H1 (cell line): ENCODE measurements around the gene ANO9. TPM values are rescaled to one million over a fixed set of nuclear protein-coding genes. Genes with fewer than 3 reads are reported as not detected.

Experiments
- CTCF ChIA-PET: fragments of 300-600 bp; sonication (Branson Sonifier 250); formaldehyde crosslinking; loops from one replicate; lab custom pipeline; 2021; ENCODE audit not compliant: partially characterized antibody; lab: Charles Lee
- POLR2A ChIA-PET: fragments of 300-600 bp; sonication (Branson Sonifier 250); formaldehyde crosslinking; loops from one replicate; lab custom pipeline; 2021; ENCODE audit warnings: inconsistent platforms; ENCODE audit not compliant: partially characterized antibody; lab: Charles Lee
- DNase-seq, 2 experiments: peaks; one replicate each; pipeline versions ENCODE4 v3.0.0 to v3.0.0-alpha.2; 2010 to 2022; ENCODE audit warnings: low spot score in 2 of 2, low read depth in 1 of 2, mixed read lengths in 1 of 2
- FAIRE-seq: peaks from 2 replicates; lab custom pipeline; 2011; peaks lifted over from hg19 to GRCh38; lab: Jason Lieb, UNC
- H2AFZ ChIP-seq: 2 replicates; pipeline ENCODE4 v1.8.1; 2012; ENCODE audit warnings: low read length, inconsistent platforms
- H2AK5ac ChIP-seq: 2 replicates; pipeline ENCODE4 v1.6.1; 2013; ENCODE audit warnings: low read depth, low read length
- H2BK120ac ChIP-seq: replicated peaks from 2 replicates; pipeline ENCODE3; 2013; ENCODE audit warnings: low read depth, low read length, inconsistent platforms
- H2BK12ac ChIP-seq: 2 replicates; pipeline ENCODE4 v1.6.1; 2013; ENCODE audit warnings: low read depth, low read length
- H2BK15ac ChIP-seq: 2 replicates; pipeline ENCODE4 v1.6.1; 2013; ENCODE audit warnings: low read length
- H2BK20ac ChIP-seq: 2 replicates; pipeline ENCODE4 v1.6.1; 2013; ENCODE audit warnings: low read length
- H2BK5ac ChIP-seq: 2 replicates; pipeline ENCODE4 v1.6.1; 2013; ENCODE audit warnings: low read depth, low read length
- H3K14ac ChIP-seq: 2 replicates; pipeline ENCODE4 v1.6.1; 2013; ENCODE audit warnings: inconsistent platforms; ENCODE audit not compliant: insufficient read length
- H3K18ac ChIP-seq: 2 replicates; pipeline ENCODE4 v1.6.1; 2013; ENCODE audit warnings: low read length; ENCODE audit errors: extremely low read depth
- H3K23ac ChIP-seq: 2 replicates; pipeline ENCODE4 v1.6.1; 2013; ENCODE audit warnings: inconsistent platforms; ENCODE audit not compliant: insufficient read length
- H3K23me2 ChIP-seq: 2 replicates; pipeline ENCODE4 v1.6.1; 2013; ENCODE audit warnings: low read depth, low read length
- H3K27ac ChIP-seq: 2 replicates; pipeline ENCODE4 v1.6.1; 2011; ENCODE audit warnings: low read depth, low read length, inconsistent platforms
- H3K27me3 ChIP-seq, 4 experiments: replicated peaks in 1 of 4; 1 replicate in 1 of 4; 2 replicates in 3 of 4; pipeline versions ENCODE4 v1.6.1 to v1.8.1; 2011 to 2013; ENCODE audit warnings: low read length in 3 of 4, mild to moderate bottlenecking in 3 of 4, inconsistent platforms in 2 of 4, mixed read lengths in 2 of 4, moderate library complexity in 1 of 4; ENCODE audit not compliant: control insufficient read depth in 3 of 4, insufficient read depth in 3 of 4; ENCODE audit errors: extremely low read depth in 1 of 4
- H3K36me3 ChIP-seq, 4 experiments: 2 replicates each; pipeline versions ENCODE4 v1.6.1 to v1.8.1; 2011 to 2013; ENCODE audit warnings: mild to moderate bottlenecking in 4 of 4, low read length in 3 of 4, moderate library complexity in 2 of 4, control low read depth in 1 of 4, inconsistent platforms in 1 of 4; ENCODE audit not compliant: insufficient read depth in 4 of 4, control insufficient read depth in 2 of 4
- H3K4ac ChIP-seq: replicated peaks from 2 replicates; pipeline ENCODE3; 2013; ENCODE audit warnings: low read length, low read depth, mixed read lengths, inconsistent platforms; ENCODE audit not compliant: insufficient read length
- H3K4me1 ChIP-seq, 4 experiments: replicated peaks in 1 of 4; 1 replicate in 1 of 4; 2 replicates in 3 of 4; pipeline versions ENCODE4 v1.6.1 to v1.8.1; 2011 to 2013; ENCODE audit warnings: low read length in 3 of 4, inconsistent platforms in 2 of 4, mixed read lengths in 1 of 4; ENCODE audit not compliant: insufficient read depth in 4 of 4, control insufficient read depth in 3 of 4
- H3K4me2 ChIP-seq, 2 experiments: 2 replicates each; pipeline versions ENCODE4 v1.6.1 to v1.8.1; 2011 to 2013; ENCODE audit warnings: low read depth in 2 of 2, low read length in 2 of 2, control low read depth in 1 of 2, inconsistent platforms in 1 of 2, mild to moderate bottlenecking in 1 of 2; ENCODE audit not compliant: insufficient read depth in 1 of 2
- H3K4me3 ChIP-seq, 4 experiments: fragments of 200-600, 300-600 bp in 1 of 4; sonication (generic), shearing (Covaris generic), sonication (Bioruptor Twin) in 1 of 4; 2 replicates each; pipeline versions ENCODE4 v1.5.1 to v1.8.1; 2011 to 2016; ENCODE audit warnings: low read length in 4 of 4, low read depth in 3 of 4, control low read depth in 2 of 4, inconsistent platforms in 2 of 4, mild to moderate bottlenecking in 2 of 4, mixed read lengths in 1 of 4, moderate library complexity in 1 of 4; ENCODE audit not compliant: insufficient read depth in 2 of 4; ENCODE audit errors: extremely low read depth in 1 of 4
- H3K56ac ChIP-seq: replicated peaks from 2 replicates; pipeline ENCODE3; 2013; ENCODE audit warnings: low read depth, mild to moderate bottlenecking, mixed read lengths, low read length, inconsistent platforms; ENCODE audit not compliant: insufficient read length
- H3K79me1 ChIP-seq: 2 replicates; pipeline ENCODE4 v1.6.1; 2013; ENCODE audit warnings: low read depth, low read length, control low read depth
- H3K79me2 ChIP-seq, 2 experiments: 2 replicates each; pipeline versions ENCODE4 v1.6.1 to v1.8.1; 2012 to 2013; ENCODE audit warnings: low read length in 2 of 2, mild to moderate bottlenecking in 2 of 2, inconsistent platforms in 1 of 2; ENCODE audit not compliant: insufficient read depth in 2 of 2, control insufficient read depth in 1 of 2
- H3K9ac ChIP-seq, 4 experiments: replicated peaks in 1 of 4; 1 replicate in 1 of 4; 2 replicates in 3 of 4; pipeline versions ENCODE4 v1.6.1 to v1.8.1; 2011 to 2013; ENCODE audit warnings: low read depth in 3 of 4, low read length in 3 of 4, control low read depth in 2 of 4, mild to moderate bottlenecking in 2 of 4, moderate library complexity in 2 of 4, inconsistent platforms in 1 of 4; ENCODE audit errors: extremely low read depth in 1 of 4
- H3K9me3 ChIP-seq, 2 experiments: 2 replicates each; pipeline versions ENCODE4 v1.6.1 to v1.8.1; 2012 to 2013; ENCODE audit warnings: mild to moderate bottlenecking in 2 of 2, moderate library complexity in 2 of 2, control low read depth in 1 of 2, inconsistent platforms in 1 of 2, low read depth in 1 of 2, low read length in 1 of 2, mixed read lengths in 1 of 2; ENCODE audit not compliant: insufficient read depth in 2 of 2
- H4K20me1 ChIP-seq, 2 experiments: replicated peaks in 1 of 2; 2 replicates each; pipeline versions ENCODE3 to v1.8.1; 2011 to 2013; ENCODE audit warnings: inconsistent platforms in 2 of 2, low read length in 2 of 2, mild to moderate bottlenecking in 1 of 2; ENCODE audit not compliant: insufficient read depth in 2 of 2, control insufficient read depth in 1 of 2
- H4K5ac ChIP-seq: 2 replicates; pipeline ENCODE4 v1.6.1; 2013; ENCODE audit warnings: low read length, low read depth, mixed read lengths, inconsistent platforms; ENCODE audit not compliant: insufficient read length
- H4K8ac ChIP-seq: 2 replicates; pipeline ENCODE4 v1.8.0; 2013; ENCODE audit warnings: mild to moderate bottlenecking, moderate library complexity, low read length, inconsistent platforms; ENCODE audit not compliant: insufficient read depth; ENCODE audit errors: extremely low read depth
- H4K91ac ChIP-seq: replicated peaks from 2 replicates; pipeline ENCODE3; 2013; ENCODE audit warnings: low read length, mixed read lengths, inconsistent platforms; ENCODE audit not compliant: insufficient read length
- CHD1 ChIP-seq: IDR thresholded peaks from 2 replicates; pipeline ENCODE4 v1.6.1; 2012; ENCODE audit warnings: low read depth, low read length, improper control_type of control experiment
- E2F6 ChIP-seq: IDR thresholded peaks from 2 replicates; pipeline ENCODE4 v1.6.1; 2012; ENCODE audit warnings: inconsistent platforms
- KDM5A ChIP-seq: fragments of 200-600 bp; IDR thresholded peaks from 2 replicates; pipeline ENCODE4 v1.7.1; 2012; ENCODE audit warnings: mild to moderate bottlenecking, low read length, inconsistent platforms, mixed read lengths
- SUZ12 ChIP-seq: fragments of 200-600 bp; sonication (generic); IDR thresholded peaks from 2 replicates; pipeline ENCODE4 v1.6.1; 2012; ENCODE audit warnings: mild to moderate bottlenecking, inconsistent platforms, low read length, moderate library complexity, mixed read lengths
- TAF7 ChIP-seq: optimal IDR thresholded peaks from 2 replicates; pipeline ENCODE3; 2011; ENCODE audit warnings: low read depth, mild to moderate bottlenecking, inconsistent platforms, low read length, moderate library complexity, borderline replicate concordance
- TCF12 ChIP-seq: IDR thresholded peaks from 2 replicates; pipeline ENCODE4 v1.6.1; 2011; ENCODE audit warnings: low read depth, mild to moderate bottlenecking, low read length
- TEAD4 ChIP-seq: IDR thresholded peaks from 2 replicates; pipeline ENCODE4 v1.6.1; 2012; ENCODE audit warnings: low read depth, low read length, inconsistent platforms, mixed read lengths
- WGBS, 2 experiments: shearing (Covaris generic) in 1 of 2; methylation state at CpG; one replicate each; pipeline versions ENCODE4 v1.1.6 to v1.1.7; 2013 to 2015; ENCODE audit warnings: low lambda C conversion rate in 2 of 2, mixed read lengths in 2 of 2, inconsistent platforms in 1 of 2, low coverage in 1 of 2, missing lambda C conversion rate in 1 of 2; ENCODE audit not compliant: insufficient replicate concordance in 2 of 2, insufficient coverage in 1 of 2, insufficient read length in 1 of 2; ENCODE audit errors: extremely low coverage in 1 of 2, missing lambda C conversion rate in 1 of 2; 5-methylcytosine and 5-hydroxymethylcytosine counted together
- polyA plus RNA-seq, 7 experiments: library from polyadenylated mRNA; depleted of rRNA in 3 of 7; stranded (reverse) in 5 of 7; unstranded in 2 of 7; fragments of >200 nt in 5 of 7; fragments of 200-250 nt in 2 of 7; gene quantifications; 1 replicate in 5 of 7; 2 replicates in 1 of 7; 4 replicates in 1 of 7; pipeline versions ENCODE4 v1.2.1 to v1.2.3, GENCODE V29; 2011 to 2013; ENCODE audit warnings: missing spikeins in 2 of 7, mixed read lengths in 2 of 7
- total RNA-seq: library from RNA; stranded (reverse); fragmentation: NEBNext Ultra II Directional; extraction: Animal tissue kit (Norgen Biotek cat#: 25700); gene quantifications from 2 replicates; pipeline ENCODE4 v1.2.1, GENCODE V29; 2021

Gene ANO9
- total and polyA plus RNA-seq, 2 of the 8 experiments (the other 6 are each of a cell fraction or from before 2014, with no cell fraction given): 20.0 to 20.7 TPM

GRCh38 chr11:398826-399225 lies 43.0 kb downstream of the ANO9 start:
- Histone ChIP-seq H3K18ac (no peak overlapping the region), H2BK12ac (no peak overlapping the region), H2BK120ac (no peak overlapping the region), H3K79me2 (no peaks in the 10 kb centered on the region), H2AFZ (no peak overlapping the region), H3K4me3 (no peak overlapping the region), H2AK5ac (no peak overlapping the region), H3K9me3 (peaks cover 0 to 9% of the 10 kb centered on the region in 2 experiments; a peak in 1 of 4 replicates), H3K27me3 (no peaks in the 10 kb centered on the region), H3K36me3 (peaks cover 0 to 28% (median 0%) of the 10 kb centered on the region in 4 experiments; a peak in 3 of 8 replicates), H3K23ac (no peak overlapping the region), H3K4me2 (no peak overlapping the region), H4K20me1 (peaks cover 2 to 13% of the 10 kb centered on the region in 2 experiments), H3K79me1 (peaks cover 2% of the 10 kb centered on the region; the same call in 1 of the 2 replicates), H3K27ac (no peak overlapping the region), H3K4ac (no peak overlapping the region), H3K56ac (no peak overlapping the region), H3K23me2 (peaks cover 10% of the 10 kb centered on the region; the same call in 1 of the 2 replicates), H3K4me1 (peaks cover under 1 to 8% (median 2%) of the 10 kb centered on the region in 4 experiments; a peak in 6 of 7 replicates), H3K14ac (no peak overlapping the region), H2BK15ac (no peak overlapping the region), H2BK5ac (no peak overlapping the region), H3K9ac (no peak overlapping the region), H4K91ac (no peak overlapping the region), H2BK20ac (no peak overlapping the region), H4K5ac (no peak overlapping the region), H4K8ac (no peak overlapping the region)
- 96% methylated on average over 19 of the region's 20 CpGs; no CpG with 5 or more reads in 1 of the 2 experiments for WGBS, 2 experiments
- CTCF ChIA-PET: interaction anchor here (0.8 to 1.3 kb wide), 3 partner anchors 9 to 100 kb away, joined by 3 read pairs; no protein-coding TSS in a partner anchor
- DNase-seq (no peak), FAIRE-seq (no peak)
- TF ChIP-seq KDM5A (no peak), SUZ12 (no peak), TAF7 (no peak), CHD1 (no peak), TCF12 (no peak), TEAD4 (no peak), E2F6 (no peak)
- POLR2A ChIA-PET: interaction anchor here (0.6 to 1.1 kb wide), 3 partner anchors 9 to 18 kb away, joined by 3 read pairs; no protein-coding TSS in a partner anchor
